Raji (cell line): ENCODE data around the gene GRIK4.

Source experiments
- POLR2A ChIP-seq: IDR thresholded peaks from 2 replicates; pipeline ENCODE4 v1.6.1; 2011; ENCODE audit warnings: low read depth, low read length, control low read depth; ENCODE audit not compliant: insufficient read depth

Gene GRIK4

GRCh38 chr11:120690406-120690805 lies 178.9 kb downstream of the GRIK4 start:
- TF ChIP-seq POLR2A: no peak

DNA sequence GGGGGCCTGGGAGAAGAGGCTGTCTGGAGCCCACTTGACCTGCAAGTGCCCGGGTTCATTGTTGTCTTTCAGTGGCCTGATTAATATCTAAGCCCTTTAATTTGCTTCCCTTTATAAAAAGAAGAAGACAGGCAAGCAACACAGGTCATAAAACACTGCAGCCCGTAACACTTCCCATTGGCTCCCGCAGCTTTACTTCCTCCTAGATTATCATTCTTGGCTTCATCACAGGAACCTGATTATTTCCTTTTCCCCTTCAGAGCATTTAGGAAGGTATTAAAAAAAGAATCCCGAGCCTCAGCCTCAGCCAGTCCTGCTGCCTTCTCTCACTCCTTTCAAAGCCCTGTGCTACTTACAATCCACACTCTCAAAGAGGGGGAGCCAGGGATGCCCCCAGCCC lies 183.2 kb downstream of the GRIK4 start:
- no peak for TF ChIP-seq POLR2A

DNA sequence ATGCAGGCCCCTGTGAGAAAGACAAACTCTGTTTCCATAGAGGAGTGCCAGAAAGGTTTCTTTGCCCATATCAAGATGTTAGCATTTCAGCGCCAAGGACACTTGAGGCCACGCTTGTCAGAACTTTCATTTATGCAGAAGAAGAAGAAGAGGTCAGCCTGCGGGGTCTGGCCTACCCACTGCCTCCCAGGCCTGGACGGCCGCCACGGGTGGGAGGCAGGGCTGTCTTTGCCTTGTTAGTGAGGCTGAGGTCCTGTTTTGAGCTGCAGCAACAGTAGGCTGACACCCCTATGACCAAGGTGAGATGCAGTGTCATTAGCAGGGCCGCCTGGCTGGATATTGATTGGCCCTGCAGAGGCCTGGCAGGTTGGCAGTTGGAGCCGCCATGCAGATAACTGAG lies 183.9 kb downstream of the GRIK4 start:
- no peak for TF ChIP-seq POLR2A

DNA sequence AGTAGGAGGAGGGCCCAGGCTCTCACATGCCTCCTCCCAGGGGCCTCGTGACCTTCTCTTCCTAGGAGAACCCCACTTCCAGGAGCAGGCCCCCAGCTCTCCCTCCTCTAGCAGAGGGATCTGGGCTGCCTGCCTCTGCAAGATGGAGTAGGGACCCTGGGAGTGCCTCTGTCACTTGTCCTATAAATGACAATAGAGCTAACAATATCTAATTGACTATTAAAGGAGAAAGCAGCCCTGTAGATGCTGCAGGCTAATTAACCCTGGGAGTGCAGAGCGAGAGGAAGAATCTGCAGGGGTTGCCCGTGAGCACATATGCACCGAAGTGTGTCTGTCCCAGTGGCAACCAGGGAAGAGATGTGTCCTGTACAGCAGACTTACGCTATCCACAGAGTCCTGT lies 184.4 kb downstream of the GRIK4 start:
- TF ChIP-seq POLR2A: no peak

DNA sequence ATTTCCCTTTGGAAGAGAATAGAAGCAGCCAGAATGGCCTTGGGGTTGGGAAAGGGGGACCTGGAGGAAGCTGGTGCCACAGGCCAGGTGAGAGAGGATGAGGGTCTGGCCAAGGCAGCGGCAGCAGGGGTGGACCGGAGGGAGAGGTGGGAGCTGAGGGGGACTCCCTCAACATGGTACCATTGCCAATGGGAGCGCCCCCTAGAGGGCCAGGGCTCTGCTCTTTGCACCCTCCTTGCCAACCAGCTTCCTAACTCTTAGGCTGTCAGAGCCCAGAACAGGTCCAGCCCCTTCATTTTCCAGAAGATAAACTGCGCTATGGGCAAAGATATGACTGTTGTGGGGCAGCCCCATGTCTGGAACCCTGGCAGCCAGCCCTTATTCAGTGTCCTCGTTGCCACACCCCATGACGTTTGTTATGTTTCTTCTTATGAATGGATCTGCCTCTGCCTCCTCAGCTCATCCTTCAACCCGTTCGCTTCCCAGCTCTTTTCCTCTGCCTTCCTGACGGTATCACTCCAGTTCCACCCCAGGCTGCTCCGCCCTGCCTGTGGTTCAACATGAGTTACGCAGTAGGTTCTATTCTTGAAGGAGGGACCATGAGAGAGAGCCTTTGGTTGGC lies 185.2 kb downstream of the GRIK4 start:
- TF ChIP-seq POLR2A: no peak

GRCh38 chr11:120698918-120699317 lies 187.4 kb downstream of the GRIK4 start:
- no peak for TF ChIP-seq POLR2A

- TF ChIP-seq POLR2A: no peak
Observed at GRCh38 chr11:120702656-120703055, 191.1 kb downstream of the GRIK4 start.

GRCh38 chr11:120703358-120704152 lies 192.0 kb downstream of the GRIK4 start:
- no peak for TF ChIP-seq POLR2A

GRCh38 chr11:120704256-120704750 lies 192.8 kb downstream of the GRIK4 start:
- TF ChIP-seq POLR2A: no peak

DNA sequence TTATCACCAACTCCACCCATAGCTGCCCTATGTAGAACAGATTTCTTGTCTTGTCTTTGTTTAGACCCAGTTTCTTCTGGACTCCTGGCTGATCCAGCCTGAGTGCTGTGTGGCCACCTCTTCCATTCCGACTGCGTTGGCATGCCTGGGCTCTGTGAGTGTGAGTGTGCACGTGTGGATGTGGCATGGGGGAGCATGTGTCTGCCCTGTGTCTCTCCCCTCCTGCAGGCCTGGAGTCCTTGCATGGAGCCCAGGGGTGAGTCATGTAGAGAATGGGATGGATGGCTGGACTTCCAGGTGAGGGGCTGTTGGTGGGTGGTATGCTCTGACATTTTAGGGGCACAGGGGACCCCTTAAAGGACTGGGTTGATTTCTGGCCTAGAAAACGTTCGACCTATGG lies 194.7 kb downstream of the GRIK4 start:
- no peak for TF ChIP-seq POLR2A

- TF ChIP-seq POLR2A: no peak
Observed at GRCh38 chr11:120707098-120707497, 195.6 kb downstream of the GRIK4 start.

DNA sequence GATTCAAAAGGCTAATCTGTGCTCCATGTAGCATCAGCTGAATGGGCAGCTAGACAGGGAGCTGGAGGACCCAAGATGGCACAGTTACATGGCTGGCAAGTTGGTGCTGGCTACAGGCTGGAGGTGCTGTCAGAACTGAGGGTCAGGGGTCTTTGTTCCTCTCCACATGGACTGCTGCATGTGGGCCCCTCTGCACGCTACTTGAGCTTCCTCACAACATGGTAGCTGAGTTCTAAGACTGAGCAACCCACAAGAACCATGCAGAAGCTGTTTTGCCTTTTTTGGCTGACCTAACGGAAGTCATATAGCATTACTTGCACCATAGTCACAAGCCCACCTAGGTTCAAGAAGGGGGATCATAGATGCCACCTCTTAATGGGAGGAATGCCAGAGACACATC lies 196.1 kb downstream of the GRIK4 start:
- no peak for TF ChIP-seq POLR2A

- no peak for TF ChIP-seq POLR2A
Observed at GRCh38 chr11:120708511-120709183, 197.1 kb downstream of the GRIK4 start.

GRCh38 chr11:120709808-120710207 lies 198.3 kb downstream of the GRIK4 start:
- TF ChIP-seq POLR2A: no peak

DNA sequence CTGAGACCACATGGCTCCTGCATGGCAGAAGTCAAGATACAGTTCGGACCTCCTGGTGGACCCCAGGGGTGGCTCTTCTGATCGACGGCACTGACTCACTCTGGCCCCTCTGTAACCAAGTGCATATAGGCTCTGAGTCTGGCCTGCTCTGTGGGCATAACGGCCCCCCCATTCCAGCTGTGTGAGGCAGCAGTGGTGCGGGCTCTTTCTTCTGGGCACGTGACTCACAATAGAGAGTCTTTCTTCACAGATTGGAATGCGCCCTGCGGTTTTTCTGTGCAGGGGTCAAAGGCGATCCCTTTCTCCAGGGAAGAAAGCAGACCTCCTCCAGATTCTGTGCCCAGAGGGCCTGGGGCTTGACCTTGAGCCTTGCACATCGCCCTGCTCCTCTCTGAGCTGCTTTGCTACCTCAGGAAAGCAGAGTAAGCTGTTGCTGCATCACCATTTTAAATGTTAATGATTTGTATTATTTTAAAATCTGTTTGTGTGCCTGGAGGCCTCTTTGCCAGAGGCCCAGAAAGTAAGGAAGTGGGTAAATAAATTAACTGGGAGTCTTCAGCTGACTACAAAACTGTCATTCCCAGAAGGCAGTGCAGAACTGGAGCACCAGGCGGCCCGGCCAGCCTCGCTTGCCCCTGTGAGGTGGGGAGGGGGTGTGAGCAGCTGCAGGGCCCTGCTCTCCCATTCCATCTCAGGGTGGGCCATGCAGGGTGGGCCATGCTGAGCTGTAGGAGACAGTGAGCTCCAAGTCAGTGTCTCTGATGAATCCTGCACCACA lies 199.0 kb downstream of the GRIK4 start:
- no peak for TF ChIP-seq POLR2A

DNA sequence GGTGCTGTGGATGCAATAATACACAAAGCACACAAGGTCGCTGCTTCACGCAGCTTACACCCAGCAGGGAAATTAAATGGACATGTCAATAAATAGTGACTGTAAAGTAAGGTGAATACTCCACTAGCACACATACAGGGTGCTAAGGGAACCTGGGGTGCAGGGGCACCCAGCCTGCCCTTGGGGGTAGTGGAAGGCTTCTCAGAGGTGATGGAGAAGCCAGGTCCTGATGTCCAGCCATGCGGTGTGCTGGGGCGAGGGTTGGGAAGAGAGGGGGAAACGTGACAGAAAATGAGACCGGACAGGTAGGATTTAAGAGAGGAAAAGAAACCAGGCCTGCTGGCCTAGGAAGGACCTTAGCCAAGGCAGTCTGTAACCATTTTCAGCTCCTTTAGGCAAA lies 200.5 kb downstream of the GRIK4 start:
- TF ChIP-seq POLR2A: no peak

GRCh38 chr11:120712881-120713280 lies 201.3 kb downstream of the GRIK4 start:
- no peak for TF ChIP-seq POLR2A
